Activated CD4-positive, CD25-positive, alpha-beta regulatory T cell treated with anti-CD3 and anti-CD28 coated beads, Interleukin-2, amount 50 U/mL, for 16 hours (primary cell): ENCODE measurements around the gene DPF1.

Source experiments
- DNase-seq: peaks from one replicate; pipeline ENCODE4 v3.0.0-alpha.2; 2020; ENCODE audit warnings: low read depth, low spot score

DPF1 gene

GRCh38 chr19:38197937-38198704, 25.9 kb downstream of the DPF1 start:
- DNase-seq, result no peak

- DNase-seq, result no peak
Observed at GRCh38 chr19:38196948-38197656, 26.9 kb downstream of the DPF1 start.

- no peak for DNase-seq
Observed at GRCh38 chr19:38196245-38196837, 27.7 kb downstream of the DPF1 start.

- DNase-seq, result no peak
Observed at GRCh38 chr19:38195237-38195636, 28.8 kb downstream of the DPF1 start.

- DNase-seq, result no peak
Observed at GRCh38 chr19:38194061-38194701, 29.8 kb downstream of the DPF1 start.

- DNase-seq, result no peak
Observed at GRCh38 chr19:38193445-38193844, 30.6 kb downstream of the DPF1 start.

- DNase-seq, result no peak
Observed at GRCh38 chr19:38191747-38192146, 32.3 kb downstream of the DPF1 start.

- no peak for DNase-seq
Observed at GRCh38 chr19:38190793-38191192, 33.2 kb downstream of the DPF1 start.

- DNase-seq, result no peak
Observed at GRCh38 chr19:38190061-38190460, 34.0 kb downstream of the DPF1 start.

GRCh38 chr19:38185562-38185961, 38.5 kb downstream of the DPF1 start:
- DNase-seq, result no peak

- DNase-seq, result no peak
Observed at GRCh38 chr19:38184815-38185214, 39.2 kb downstream of the DPF1 start.

- DNase-seq, result no peak
Observed at GRCh38 chr19:38183251-38183897, 40.6 kb downstream of the DPF1 start.

- DNase-seq, result no peak
Observed at GRCh38 chr19:38182536-38183210, 41.3 kb downstream of the DPF1 start.

- DNase-seq, result no peak
Observed at GRCh38 chr19:38180071-38180470, 44.0 kb downstream of the DPF1 start.

- no peak for DNase-seq
Observed at GRCh38 chr19:38175422-38175821, 48.6 kb downstream of the DPF1 start.

GRCh38 chr19:38173291-38174041, 50.6 kb downstream of the DPF1 start:
- no peak for DNase-seq

- DNase-seq, result no peak
Observed at GRCh38 chr19:38172001-38172400, 52.0 kb downstream of the DPF1 start.

- DNase-seq, result no peak
Observed at GRCh38 chr19:38170334-38170733, 53.7 kb downstream of the DPF1 start.

- DNase-seq, result no peak
Observed at GRCh38 chr19:38168637-38169036, 55.4 kb downstream of the DPF1 start.

GRCh38 chr19:38165335-38165734, 58.7 kb downstream of the DPF1 start:
- no peak for DNase-seq
